ENCODE data around the gene ACKR2.

- TF ChIP-seq EP300 (IDR thresholded peaks at IDR 0.05; ENCODE audit: borderline replicate concordance in 1 of 2, low read depth in 1 of 2, low read length in 1 of 2): no peak
- no peak for TF ChIP-seq POLR2AphosphoS5 (IDR thresholded peaks at IDR 0.05; ENCODE audit: low read depth, low read length)
- TF ChIP-seq REST (IDR thresholded peaks at IDR 0.05; ENCODE audit: low read depth, low read length): no peak
- TF ChIP-seq FOSL2 (IDR thresholded peaks at IDR 0.05; ENCODE audit: borderline replicate concordance, low read depth): no peak
- no peak for TF ChIP-seq ZBTB33 (IDR thresholded peaks at IDR 0.05; ENCODE audit: borderline replicate concordance, low read depth)
- TF ChIP-seq RCOR1 (IDR thresholded peaks at IDR 0.05; ENCODE audit: low read length): no peak
- no peak for TF ChIP-seq CTCF (IDR thresholded peaks at IDR 0.05)
- TF ChIP-seq TEAD4 (IDR thresholded peaks at IDR 0.05; ENCODE audit: borderline replicate concordance, insufficient read depth): no peak
- TF ChIP-seq EZH2phosphoT487 (IDR thresholded peaks at IDR 0.05; ENCODE audit: borderline replicate concordance, low read depth): no peak
- TF ChIP-seq, protein P1, sequence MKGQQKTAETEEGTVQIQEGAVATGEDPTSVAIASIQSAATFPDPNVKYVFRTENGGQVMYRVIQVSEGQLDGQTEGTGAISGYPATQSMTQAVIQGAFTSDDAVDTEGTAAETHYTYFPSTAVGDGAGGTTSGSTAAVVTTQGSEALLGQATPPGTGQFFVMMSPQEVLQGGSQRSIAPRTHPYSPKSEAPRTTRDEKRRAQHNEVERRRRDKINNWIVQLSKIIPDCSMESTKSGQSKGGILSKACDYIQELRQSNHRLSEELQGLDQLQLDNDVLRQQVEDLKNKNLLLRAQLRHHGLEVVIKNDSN (IDR thresholded peaks at IDR 0.05; ENCODE audit: borderline replicate concordance, low read depth): no peak
- no peak for TF ChIP-seq FOXM1 (IDR thresholded peaks at IDR 0.05; ENCODE audit: low read depth)
Observed at GRCh38 chr3:42911551-42911950, 102.3 kb downstream of the ACKR2 start.
